Spleen (tissue), 11 donors: ENCODE data around the gene MUC2. TPM values are rescaled to one million over a fixed set of nuclear protein-coding genes. Genes with fewer than 3 reads are reported as not detected.
A peak's percentile ranks its signal among the peaks of the same experiment; 100 is the strongest.
"Not testable (repeated sequence)": the region's sequence is repeated elsewhere in the genome, so short reads cannot be mapped to it uniquely, and the experiment has no call there.

Experiments used
- DNase-seq: peaks from one replicate; pipeline ENCODE4 v3.0.0-alpha.2; 2020
- H3K27ac ChIP-seq, 8 donors: fragments of 200-600 bp; sonication (generic) in 7 of 8; 1 replicate in 4 of 8; 2 replicates in 4 of 8; pipeline versions ENCODE4 v1.5.0 to v1.8.0; 2016 to 2021; ENCODE audit warnings: inconsistent platforms in 4 of 8, mild to moderate bottlenecking in 4 of 8, moderate library complexity in 1 of 8
- H3K27me3 ChIP-seq, 7 donors: fragments of 200-600 bp; sonication (generic) in 6 of 7; replicated peaks in 1 of 7; 1 replicate in 4 of 7; 2 replicates in 3 of 7; pipeline versions ENCODE4 v1.5.0 to v1.8.0; 2016 to 2021; ENCODE audit warnings: inconsistent platforms in 3 of 7, mild to moderate bottlenecking in 1 of 7
- H3K36me3 ChIP-seq, 6 donors: fragments of 200-600 bp; sonication (generic) in 5 of 6; 1 replicate in 4 of 6; 2 replicates in 2 of 6; pipeline versions ENCODE4 v1.5.0 to v1.8.0; 2016 to 2021; ENCODE audit warnings: inconsistent platforms in 2 of 6
- H3K4me1 ChIP-seq, 6 donors: fragments of 200-600 bp; sonication (generic) in 5 of 6; 1 replicate in 3 of 6; 2 replicates in 3 of 6; pipeline versions ENCODE4 v1.5.0 to v1.8.0; 2016 to 2021; ENCODE audit warnings: inconsistent platforms in 3 of 6
- H3K4me3 ChIP-seq, 8 donors: fragments of 200-600 bp; sonication (generic) in 7 of 8; 1 replicate in 4 of 8; 2 replicates in 4 of 8; pipeline versions ENCODE4 v1.5.0 to v1.8.0; 2016 to 2021; ENCODE audit warnings: inconsistent platforms in 4 of 8, mild to moderate bottlenecking in 4 of 8, moderate library complexity in 2 of 8
- H3K9me3 ChIP-seq, 8 donors: fragments of 200-600 bp; sonication (generic) in 7 of 8; 1 replicate in 4 of 8; 2 replicates in 4 of 8; pipeline versions ENCODE4 v1.5.0 to v1.8.0; 2016 to 2021; ENCODE audit warnings: inconsistent platforms in 4 of 8
- POLR2A ChIP-seq, 3 donors: fragments of 450-650 bp; IDR thresholded peaks; one replicate each; pipeline ENCODE4 v1.5.1; 2017; ENCODE audit warnings: antibody characterized with exemption in 3 of 3, mild to moderate bottlenecking in 1 of 3
- POLR2AphosphoS5 ChIP-seq, 3 donors: sonication (generic); formaldehyde crosslinking; IDR thresholded peaks; one replicate each; pipeline ENCODE4 v1.5.1; 2017; ENCODE audit warnings: antibody characterized with exemption in 3 of 3
- WGBS, 5 donors: extraction: QIAGEN DNeasy Blood & Tissue Kit in 3 of 5; methylation state at CpG; one replicate each; pipeline versions ENCODE4 v1.1.5 to v1.1.7; 2013 to 2018; 5-methylcytosine and 5-hydroxymethylcytosine counted together
- intact Hi-C: fragments of 100-400 bp; cut with DNase I; formaldehyde crosslinking; loops from one replicate; pipeline ENCODE4 v1.15.0; 2023; ENCODE audit warnings: low total_unique reads
- polyA plus RNA-seq, 3 donors: library from polyadenylated mRNA; stranded (reverse); fragments of 200-250 nt; gene quantifications; one replicate each; pipeline ENCODE4 v1.2.1, GENCODE V29; 2013
- total RNA-seq, 7 donors: library from RNA; depleted of rRNA in 3 of 7; stranded (reverse); fragments of >200 nt in 3 of 7; fragmentation: NEBNext Ultra II Directional in 4 of 7; extraction: Animal tissue kit (Norgen Biotek cat#: 25700) in 4 of 7; gene quantifications; one replicate each; pipeline versions ENCODE4 v1.1.0 to v1.2.1, GENCODE V29; 2016 to 2021
- TF ChIP-seq, protein P1 (sequence below), 11 experiments: fragments of 200-600 bp in 7 of 11; fragments of 450-650 bp in 4 of 11; sonication (generic) in 4 of 11; IDR thresholded peaks in 8 of 11; conservative IDR thresholded peaks in 3 of 11; 1 replicate in 7 of 11; 2 replicates in 4 of 11; pipeline versions ENCODE4 v1.4.0 to v1.8.0; 2016 to 2021; ENCODE audit warnings: antibody characterized with exemption in 11 of 11, inconsistent platforms in 4 of 11, mild to moderate bottlenecking in 1 of 11
- donor health status: healthy with polysubstance abuse.
- donor health status: DM: no; HTN: no; CAD: no; lungs with moderate emphysema.
- donor health status: DM: no; HTN: no; CAD: no.
- donor health status: Bipolar disorder and iron deficiency.
- donor health status: healthy.
- donor health status: DM: no; HTN: no; CAD: no.
- donor health status: DM: yes; HTN: yes; CAD: no.

MUC2 gene
- total and polyA plus RNA-seq, 10 donors: 0.03 to 0.06 (median 0.03) TPM; not detected in 7

DNA sequence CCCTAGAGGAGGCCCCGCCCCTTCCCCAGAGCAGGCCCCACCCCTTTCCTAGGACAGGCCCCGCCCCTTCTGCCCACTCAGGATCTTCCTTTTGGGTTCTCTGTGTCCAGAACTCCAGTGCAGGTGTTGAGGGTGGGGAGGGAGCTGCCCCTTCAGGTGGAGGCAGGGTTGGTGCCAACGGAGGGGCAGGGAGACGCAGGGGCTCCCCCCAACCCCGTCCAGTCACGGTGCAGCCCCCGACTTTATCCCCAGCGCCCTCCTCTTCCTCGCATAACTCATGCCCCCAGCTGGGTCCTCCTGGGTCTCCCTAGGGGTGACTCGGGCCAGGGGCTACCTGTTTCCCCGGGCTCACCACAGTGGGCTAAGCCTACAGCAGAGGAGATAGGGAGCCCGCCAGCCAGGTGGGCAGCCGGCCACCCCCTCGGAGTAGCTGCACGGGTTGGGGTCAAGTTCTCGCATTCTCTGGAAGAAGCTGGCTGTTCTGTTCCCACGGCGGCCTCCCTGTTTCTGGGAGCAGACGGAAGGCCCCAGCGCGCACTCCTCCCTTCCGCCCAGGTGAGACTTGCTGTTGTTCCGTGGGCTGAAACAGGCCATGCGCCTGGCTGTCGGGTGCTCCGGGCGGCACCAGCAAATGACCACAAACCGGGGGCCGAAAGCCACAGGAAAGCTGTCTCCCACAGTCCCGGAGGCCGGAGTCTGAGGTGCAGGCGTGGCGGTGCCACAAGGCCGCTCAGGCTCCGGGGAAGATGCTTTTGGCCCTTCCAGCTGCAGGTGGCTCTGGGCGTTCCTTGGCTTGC lies 38.9 kb downstream of the MUC2 start:
- intact Hi-C loops: no loop called here
- Histone ChIP-seq H3K4me1 (peaks cover 0 to 4% (median 0%) of the 10 kb centered on the region in 6 donors), H3K27ac (no peak overlapping the region), H3K36me3 (no peaks in the 10 kb centered on the region), H3K27me3 (peaks cover 0 to 16% (median 0%) of the 10 kb centered on the region in 7 donors), H3K9me3 (no peaks in the 10 kb centered on the region), H3K4me3 (no peak overlapping the region)
- TF ChIP-seq POLR2AphosphoS5 (IDR thresholded peaks at IDR 0.05) (no peak), POLR2A (IDR thresholded peaks at IDR 0.05) (no peak)
- TF ChIP-seq, protein P1, sequence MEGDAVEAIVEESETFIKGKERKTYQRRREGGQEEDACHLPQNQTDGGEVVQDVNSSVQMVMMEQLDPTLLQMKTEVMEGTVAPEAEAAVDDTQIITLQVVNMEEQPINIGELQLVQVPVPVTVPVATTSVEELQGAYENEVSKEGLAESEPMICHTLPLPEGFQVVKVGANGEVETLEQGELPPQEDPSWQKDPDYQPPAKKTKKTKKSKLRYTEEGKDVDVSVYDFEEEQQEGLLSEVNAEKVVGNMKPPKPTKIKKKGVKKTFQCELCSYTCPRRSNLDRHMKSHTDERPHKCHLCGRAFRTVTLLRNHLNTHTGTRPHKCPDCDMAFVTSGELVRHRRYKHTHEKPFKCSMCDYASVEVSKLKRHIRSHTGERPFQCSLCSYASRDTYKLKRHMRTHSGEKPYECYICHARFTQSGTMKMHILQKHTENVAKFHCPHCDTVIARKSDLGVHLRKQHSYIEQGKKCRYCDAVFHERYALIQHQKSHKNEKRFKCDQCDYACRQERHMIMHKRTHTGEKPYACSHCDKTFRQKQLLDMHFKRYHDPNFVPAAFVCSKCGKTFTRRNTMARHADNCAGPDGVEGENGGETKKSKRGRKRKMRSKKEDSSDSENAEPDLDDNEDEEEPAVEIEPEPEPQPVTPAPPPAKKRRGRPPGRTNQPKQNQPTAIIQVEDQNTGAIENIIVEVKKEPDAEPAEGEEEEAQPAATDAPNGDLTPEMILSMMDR (IDR thresholded peaks at IDR 0.05 in 8 of 11, conservative IDR thresholded peaks at IDR 0.05 in 3 of 11): no peak
- DNase-seq: peak; percentile 67
- 81 to 91% (median 86%) methylated on average over 29 to 36 of the region's 36 CpGs for WGBS, 5 donors

GRCh38 chr11:1115292-1115691 lies 40.6 kb downstream of the MUC2 start:
- H3K4me3 ChIP-seq, H3K4me1 ChIP-seq, H3K36me3 ChIP-seq, H3K27me3 ChIP-seq, H3K9me3 ChIP-seq, H3K27ac ChIP-seq, intact Hi-C loops: not testable (repeated sequence)
- peak; percentile 16 for DNase-seq
- WGBS, 5 donors: 78 to 93% (median 88%) methylated on average over 6 of the region's 6 CpGs

DNA sequence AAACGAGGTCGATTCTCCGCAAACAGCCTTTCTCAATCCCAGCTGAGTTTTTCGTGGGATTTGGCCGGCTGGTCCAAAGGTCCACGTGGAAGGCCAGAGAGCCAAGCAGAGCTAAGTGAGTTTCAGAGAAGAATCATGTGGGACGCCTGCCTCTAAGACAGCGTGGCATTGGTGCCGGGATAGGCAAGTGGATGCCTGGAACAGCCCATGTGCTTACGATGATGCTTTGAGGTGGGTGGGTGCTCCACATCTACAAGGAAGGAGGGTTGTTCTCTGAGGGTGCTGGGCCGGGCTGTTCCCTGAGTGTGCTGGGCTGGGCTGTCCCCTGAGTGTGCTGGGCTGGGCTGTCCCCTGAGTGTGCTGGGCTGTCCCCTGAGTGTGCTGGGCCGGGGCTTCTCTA lies 41.4 kb downstream of the MUC2 start:
- TF ChIP-seq, protein P1 (IDR thresholded peaks at IDR 0.05 in 8 of 11, conservative IDR thresholded peaks at IDR 0.05 in 3 of 11): no peak
- no peak for TF ChIP-seq POLR2A (IDR thresholded peaks at IDR 0.05)
- no peak for TF ChIP-seq POLR2AphosphoS5 (IDR thresholded peaks at IDR 0.05)
- Histone ChIP-seq H3K27me3 (peaks cover 0 to 14% (median 0%) of the 10 kb centered on the region in 7 donors), H3K4me1 (peaks cover 0 to 4% (median 0%) of the 10 kb centered on the region in 6 donors), H3K36me3 (no peaks in the 10 kb centered on the region), H3K27ac (no peak overlapping the region), H3K9me3 (no peaks in the 10 kb centered on the region), H3K4me3 (no peak overlapping the region)
- 83 to 93% (median 91%) methylated on average over 11 to 12 of the region's 12 CpGs for WGBS, 5 donors
- intact Hi-C loops: no loop called here
- DNase-seq: no peak

DNA sequence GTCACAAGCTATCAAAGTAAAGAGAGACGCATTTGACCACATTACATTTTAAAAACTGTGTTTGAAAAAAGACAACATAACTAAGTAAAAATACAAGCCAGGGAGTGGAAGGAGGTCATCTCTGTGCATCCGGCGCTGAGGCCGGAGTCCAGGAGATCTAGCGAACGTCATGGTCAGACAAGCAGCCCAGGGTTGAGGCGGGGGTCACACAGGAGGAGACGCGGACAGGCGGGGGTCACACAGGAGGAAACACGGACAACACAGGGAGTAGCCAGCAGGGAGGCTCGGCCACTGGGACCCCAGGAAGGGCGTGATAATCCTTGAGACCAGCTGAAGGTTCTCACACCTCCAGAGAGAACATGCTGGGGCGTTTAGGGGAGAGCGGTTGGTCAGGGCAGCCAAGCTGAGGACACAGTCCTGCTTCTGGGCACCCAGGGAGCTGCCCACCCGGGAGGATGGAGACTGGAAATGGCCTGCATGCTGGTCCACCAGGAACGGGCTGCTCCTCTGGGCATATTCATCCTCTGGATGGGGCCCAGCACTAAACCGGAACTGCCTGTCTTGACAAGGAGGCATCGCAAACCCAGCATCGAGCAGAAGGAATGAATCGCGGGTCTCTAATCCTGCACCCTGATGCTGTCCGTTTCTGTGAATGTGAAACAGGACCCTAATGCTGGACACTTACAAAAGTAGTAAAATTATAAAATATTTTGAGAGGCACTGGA lies 42.2 kb downstream of the MUC2 start:
- Histone ChIP-seq H3K27me3 (peaks cover 0 to 21% (median 0%) of the 10 kb centered on the region in 7 donors), H3K4me1 (peaks cover 0 to 4% (median 0%) of the 10 kb centered on the region in 6 donors), H3K36me3 (no peaks in the 10 kb centered on the region), H3K9me3 (no peaks in the 10 kb centered on the region), H3K27ac (no peak overlapping the region), H3K4me3 (no peak overlapping the region)
- TF ChIP-seq, protein P1 (IDR thresholded peaks at IDR 0.05 in 8 of 11, conservative IDR thresholded peaks at IDR 0.05 in 3 of 11): no peak
- no peak for TF ChIP-seq POLR2AphosphoS5 (IDR thresholded peaks at IDR 0.05)
- TF ChIP-seq POLR2A (IDR thresholded peaks at IDR 0.05): no peak
- WGBS, 5 donors: 64 to 74% (median 66%) methylated on average over 22 to 23 of the region's 23 CpGs
- no peak for DNase-seq
- intact Hi-C loops: no loop called here
